HUES64 (cell line): ENCODE measurements around the gene TNFRSF8.

Experiments used
- H3K27ac ChIP-seq: 2 replicates; pipeline ENCODE4 v1.7.0; 2013; ENCODE audit warnings: low read depth, low read length, inconsistent platforms
- H3K27me3 ChIP-seq: 2 replicates; pipeline ENCODE4 v1.6.1; 2013; ENCODE audit warnings: mild to moderate bottlenecking, low read length; ENCODE audit not compliant: insufficient read depth
- H3K36me3 ChIP-seq: 2 replicates; pipeline ENCODE4 v1.6.1; 2013; ENCODE audit warnings: mild to moderate bottlenecking, low read length; ENCODE audit not compliant: insufficient read depth
- H3K4me1 ChIP-seq: 2 replicates; pipeline ENCODE4 v1.6.1; 2013; ENCODE audit warnings: mild to moderate bottlenecking, low read length, moderate library complexity; ENCODE audit not compliant: insufficient read depth
- H3K4me3 ChIP-seq: 2 replicates; pipeline ENCODE4 v1.5.1; 2013; ENCODE audit warnings: mild to moderate bottlenecking, low read length, moderate library complexity
- H3K9ac ChIP-seq: 2 replicates; pipeline ENCODE4 v1.6.1; 2013; ENCODE audit warnings: mild to moderate bottlenecking, low read depth, low read length
- H3K9me3 ChIP-seq: 2 replicates; pipeline ENCODE4 v1.6.1; 2013; ENCODE audit warnings: low read depth, low read length; ENCODE audit not compliant: insufficient read depth
- WGBS: fragments of 150-250, 120-280 bp; methylation state at CpG from one replicate; pipeline ENCODE4 v1.1.7; 2013; ENCODE audit warnings: missing lambda C conversion rate; 5-methylcytosine and 5-hydroxymethylcytosine counted together

Gene TNFRSF8

DNA sequence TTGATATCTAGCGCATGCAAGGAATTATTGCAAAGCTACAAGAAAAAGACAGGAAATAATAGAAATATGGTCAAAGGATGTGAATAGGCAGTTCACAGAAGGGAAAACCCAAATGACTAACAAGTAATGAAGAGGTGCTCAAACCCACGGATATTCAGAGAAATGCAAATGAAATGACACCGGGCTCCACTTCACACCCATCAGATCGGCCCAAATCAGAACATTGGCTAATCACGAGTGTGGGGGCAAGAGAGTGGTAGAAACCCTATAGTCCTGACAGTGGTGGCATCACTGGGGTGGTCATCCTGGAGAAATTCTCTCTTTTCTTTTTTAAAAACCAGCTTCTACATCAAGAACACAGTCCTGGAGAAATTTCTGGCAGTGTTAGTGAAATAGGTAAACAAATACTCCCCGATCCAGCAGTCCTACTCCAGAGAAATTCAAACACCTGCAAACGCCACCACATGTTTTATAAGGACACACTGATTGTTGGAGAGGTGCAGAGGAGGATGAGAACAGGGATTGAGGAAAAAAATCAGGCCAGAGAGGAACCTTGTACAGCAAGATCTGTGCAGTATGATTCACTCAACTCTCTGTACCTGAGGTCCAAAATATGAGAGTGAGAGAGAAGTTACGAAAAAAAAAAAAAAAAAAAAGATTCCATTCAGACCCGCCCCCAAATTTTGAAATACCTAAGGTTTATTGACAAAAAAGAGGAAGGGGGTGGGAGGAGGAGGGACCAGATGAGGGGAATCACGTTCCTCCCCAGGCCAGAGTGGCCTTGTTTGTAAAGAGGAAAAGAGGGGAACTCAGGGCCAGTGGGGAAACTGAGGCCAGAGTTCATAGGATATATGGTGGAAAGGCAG lies 94.5 kb downstream of the TNFRSF8 start:
- Histone ChIP-seq H3K4me1 (peaks cover 16% of the 10 kb centered on the region), H3K27ac (no peak overlapping the region), H3K27me3 (0 out of 2 replicates have a peak, but pooled peaks cover 3% of the 10 kb centered on the region), H3K36me3 (no peaks in the 10 kb centered on the region), H3K9ac (no peak overlapping the region), H3K4me3 (no peak overlapping the region), H3K9me3 (no peaks in the 10 kb centered on the region)
- 55% methylated on average over 6 of the region's 10 CpGs for WGBS

DNA sequence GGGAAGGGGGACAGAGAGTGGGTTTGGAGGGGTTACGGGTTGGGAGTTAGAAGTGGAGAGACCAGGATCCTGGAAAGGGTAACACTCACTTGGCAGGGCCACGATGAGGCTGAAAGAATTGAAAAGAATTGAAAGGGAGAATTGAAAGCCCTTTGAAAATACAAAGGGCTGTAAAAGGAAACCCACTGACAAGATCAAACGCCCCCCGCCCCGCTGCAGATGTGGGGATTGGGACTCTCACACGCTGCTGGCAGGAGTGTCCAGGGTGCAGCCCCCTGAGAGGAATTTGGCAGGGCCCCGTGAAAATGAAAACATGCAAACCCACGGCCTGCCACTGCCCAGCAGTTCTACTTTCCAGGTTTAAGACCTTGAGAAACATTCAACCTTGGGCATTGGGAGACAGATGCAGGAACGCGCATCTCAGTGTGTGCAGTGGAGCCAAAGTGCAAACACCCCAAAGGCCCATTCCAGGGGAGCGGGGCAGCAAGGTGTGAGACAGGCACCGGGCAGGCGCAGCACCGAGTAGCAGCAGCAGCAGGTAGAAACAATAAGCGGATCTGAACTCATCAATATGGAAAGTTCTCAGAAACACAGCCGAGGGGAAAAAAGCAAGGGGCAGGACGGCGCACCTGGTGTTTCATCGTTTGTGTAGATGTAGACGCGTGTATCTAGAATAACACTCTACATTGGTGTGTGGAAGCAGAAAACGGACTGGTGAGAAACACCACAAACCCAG lies 95.4 kb downstream of the TNFRSF8 start:
- Histone ChIP-seq H3K4me3 (no peak overlapping the region), H3K4me1 (peaks cover 16% of the 10 kb centered on the region), H3K27me3 (0 out of 2 replicates have a peak, but pooled peaks cover 3% of the 10 kb centered on the region), H3K27ac (no peak overlapping the region), H3K9ac (no peak overlapping the region), H3K9me3 (no peaks in the 10 kb centered on the region), H3K36me3 (no peaks in the 10 kb centered on the region)
- WGBS, result 35% methylated on average over 22 of the region's 22 CpGs

DNA sequence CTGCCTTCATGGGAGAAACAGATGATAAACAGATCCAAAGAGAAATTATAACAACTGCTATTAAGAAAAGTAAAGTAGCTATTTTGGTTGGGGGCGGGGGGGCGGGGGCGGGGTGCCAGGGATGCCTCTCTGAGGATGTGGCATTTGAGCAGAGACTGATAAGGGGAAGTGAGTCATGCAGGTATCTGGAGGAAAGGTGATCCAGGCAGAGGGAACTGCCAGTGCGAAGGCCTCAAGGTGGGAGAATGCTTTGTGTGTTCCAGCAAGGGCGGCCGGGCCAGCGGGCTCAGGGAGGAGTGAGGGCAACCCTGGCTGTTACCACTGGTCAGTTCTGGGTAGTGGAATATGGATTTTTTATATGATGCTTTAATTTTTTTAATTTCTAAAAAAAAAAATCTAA lies 96.7 kb downstream of the TNFRSF8 start:
- no peak overlapping the region for H3K4me3 ChIP-seq
- no peaks in the 10 kb centered on the region for H3K36me3 ChIP-seq
- H3K9ac ChIP-seq, result no peak overlapping the region
- H3K4me1 ChIP-seq, result peaks cover 16% of the 10 kb centered on the region
- 0 out of 2 replicates have a peak, but pooled peaks cover 3% of the 10 kb centered on the region for H3K27me3 ChIP-seq
- no peaks in the 10 kb centered on the region for H3K9me3 ChIP-seq
- WGBS, result 81% methylated on average over 7 of the region's 7 CpGs
- no peak overlapping the region for H3K27ac ChIP-seq

DNA sequence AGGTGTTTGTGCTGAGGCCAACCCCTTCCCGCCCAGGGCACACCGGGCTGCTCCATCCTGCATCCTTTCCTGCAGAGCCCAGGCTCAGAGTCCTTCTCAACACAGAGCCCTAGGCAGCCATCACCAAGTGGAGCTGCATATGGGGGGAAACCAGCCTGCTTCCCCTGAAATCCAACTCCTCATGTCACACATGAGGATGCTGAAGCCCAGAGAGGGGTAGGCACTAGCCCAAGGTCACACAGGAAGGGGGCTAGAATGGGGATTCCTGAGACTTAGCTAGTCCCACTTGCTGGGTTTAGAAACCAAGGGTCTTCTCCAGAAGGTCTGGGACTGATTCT lies 98.2 kb downstream of the TNFRSF8 start:
- peaks cover 16% of the 10 kb centered on the region for H3K4me1 ChIP-seq
- H3K9ac ChIP-seq, result no peak overlapping the region
- peaks cover 16% of the 10 kb centered on the region for H3K27me3 ChIP-seq
- no peaks in the 10 kb centered on the region for H3K36me3 ChIP-seq
- no peaks in the 10 kb centered on the region for H3K9me3 ChIP-seq
- no peak overlapping the region for H3K27ac ChIP-seq
- no peak overlapping the region for H3K4me3 ChIP-seq
- 95% methylated on average over 2 of the region's 2 CpGs for WGBS

DNA sequence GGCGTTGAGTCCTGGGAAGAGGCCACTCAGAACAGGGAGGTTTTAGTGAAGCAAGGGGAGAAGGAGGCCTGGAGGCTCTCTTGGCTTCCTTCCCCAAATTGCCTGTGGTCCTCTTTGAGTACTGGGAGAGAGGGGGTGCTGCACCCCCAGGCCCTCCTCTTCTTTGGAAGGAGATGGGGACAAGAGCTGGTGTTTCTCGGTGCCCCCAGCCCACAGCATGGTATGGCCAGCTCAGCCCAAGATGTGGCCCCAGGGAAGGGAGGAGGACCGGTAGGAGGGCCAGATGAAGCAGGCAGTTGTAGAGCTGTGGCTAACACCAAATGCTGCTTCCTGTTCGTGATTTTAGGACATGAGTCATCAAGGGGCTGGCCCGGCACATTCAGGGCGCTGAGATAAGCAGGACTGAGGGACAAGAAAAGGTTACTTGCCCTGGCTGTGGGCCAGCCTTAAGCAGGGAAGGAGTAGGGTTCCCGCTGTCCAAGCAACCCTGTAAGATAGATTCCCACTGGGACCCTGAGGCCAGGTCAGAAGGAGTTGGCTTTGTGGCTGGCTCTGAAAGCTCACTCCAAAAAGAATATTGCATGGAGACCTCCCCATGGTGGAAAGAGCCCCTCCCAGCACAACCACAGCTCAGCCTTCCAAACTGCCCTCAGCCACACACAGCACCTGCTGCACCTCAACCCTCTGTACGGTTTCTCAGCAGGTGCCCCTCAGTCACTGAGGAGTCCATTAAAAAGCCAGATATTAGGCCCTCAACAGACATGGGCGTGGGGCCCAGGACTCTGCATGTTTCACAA lies 98.8 kb downstream of the TNFRSF8 start:
- Histone ChIP-seq H3K27ac (no peak overlapping the region), H3K4me1 (peaks cover 16% of the 10 kb centered on the region), H3K9me3 (no peaks in the 10 kb centered on the region), H3K36me3 (no peaks in the 10 kb centered on the region), H3K4me3 (no peak overlapping the region), H3K9ac (no peak overlapping the region), H3K27me3 (peaks cover 22% of the 10 kb centered on the region)
- WGBS, result 58% methylated on average over 9 of the region's 9 CpGs

DNA sequence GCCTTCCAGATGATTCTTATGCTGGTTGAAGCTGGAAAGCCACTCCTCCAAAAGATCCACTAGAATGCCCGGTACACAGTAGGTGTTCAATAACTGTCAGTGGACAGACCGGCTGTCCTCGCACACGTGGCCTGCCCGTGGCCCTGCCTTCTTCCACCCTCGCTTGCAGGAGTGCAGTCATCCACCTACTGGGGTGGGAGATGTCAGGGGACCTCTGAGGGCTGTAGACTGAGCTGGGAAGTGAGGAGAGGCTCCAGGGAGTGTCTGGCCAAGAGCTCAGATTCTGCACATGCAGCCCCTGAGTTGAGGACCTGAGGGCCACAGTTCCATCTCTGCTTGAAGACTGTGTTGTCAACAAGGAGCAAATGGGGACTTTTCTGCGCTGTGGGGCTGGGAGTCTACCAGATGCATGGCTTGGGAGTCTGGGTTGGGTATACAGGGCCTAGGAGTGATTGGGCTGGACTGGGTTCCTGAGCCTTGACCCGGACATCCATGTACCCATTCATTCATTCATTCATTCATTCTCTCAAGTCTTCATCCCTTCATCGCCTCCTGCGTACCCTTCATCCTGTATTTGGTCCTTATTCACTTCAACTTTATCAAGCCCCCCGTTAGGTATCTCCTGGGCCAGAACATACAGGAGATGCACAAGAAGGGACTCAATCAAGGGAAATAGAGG lies 99.5 kb downstream of the TNFRSF8 start:
- 97% methylated on average over 11 of the region's 11 CpGs for WGBS
- Histone ChIP-seq H3K9ac (no peak overlapping the region), H3K9me3 (no peaks in the 10 kb centered on the region), H3K36me3 (no peaks in the 10 kb centered on the region), H3K27me3 (peaks cover 29% of the 10 kb centered on the region), H3K4me3 (no peak overlapping the region), H3K4me1 (peaks cover 12% of the 10 kb centered on the region), H3K27ac (no peak overlapping the region)

DNA sequence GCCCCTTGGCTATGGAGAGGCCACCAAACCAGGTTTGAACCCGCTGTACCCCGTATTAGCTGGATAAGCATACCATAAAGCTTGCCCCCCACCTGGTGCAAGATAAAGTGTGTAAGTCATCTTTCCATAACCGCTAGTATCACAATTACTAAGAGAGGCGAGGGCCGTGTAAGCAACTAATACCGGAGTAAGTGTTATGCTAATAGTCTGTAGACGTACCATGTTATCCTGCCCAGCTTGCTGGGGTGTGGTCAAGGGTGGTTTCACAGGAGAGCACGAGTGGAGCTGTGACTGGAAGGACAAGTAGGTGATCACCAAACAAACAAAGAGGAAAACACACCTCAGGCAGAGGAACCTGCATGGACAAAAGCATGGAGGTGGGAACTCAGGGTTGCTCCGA lies 100.1 kb downstream of the TNFRSF8 start:
- no peak overlapping the region for H3K9ac ChIP-seq
- H3K4me1 ChIP-seq, result peaks cover 7% of the 10 kb centered on the region
- 94% methylated on average over 9 of the region's 9 CpGs for WGBS

DNA sequence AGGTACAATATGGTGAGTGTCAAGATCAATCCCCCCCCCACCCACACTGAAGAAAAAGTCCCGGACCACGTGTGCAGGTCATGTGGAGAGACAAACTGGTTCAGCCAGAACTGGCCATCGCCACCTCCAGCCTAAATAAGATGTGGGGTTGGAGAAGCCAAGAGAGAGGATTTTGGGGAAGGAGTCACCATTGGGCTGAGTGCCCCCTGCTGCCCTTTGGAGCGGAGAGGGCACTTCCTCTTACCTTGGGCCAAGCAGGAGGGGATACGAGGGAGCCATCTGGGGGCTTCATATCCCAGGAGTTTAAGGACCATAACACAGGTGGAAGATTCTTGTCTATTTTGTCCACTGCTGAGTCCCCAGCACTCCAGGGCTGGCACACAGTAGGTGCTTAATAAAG lies 101.1 kb downstream of the TNFRSF8 start:
- Histone ChIP-seq H3K4me1 (no peaks in the 10 kb centered on the region), H3K9ac (no peak overlapping the region), H3K4me3 (no peak overlapping the region), H3K27ac (no peak overlapping the region), H3K9me3 (no peaks in the 10 kb centered on the region), H3K27me3 (peaks cover 40% of the 10 kb centered on the region), H3K36me3 (no peaks in the 10 kb centered on the region)
- 95% methylated on average over 5 of the region's 5 CpGs for WGBS

More for the DNA sequence above, 100.1 kb downstream of the TNFRSF8 start:
- H3K36me3 ChIP-seq, result no peaks in the 10 kb centered on the region
- no peak overlapping the region for H3K4me3 ChIP-seq
- H3K27me3 ChIP-seq, result peaks cover 36% of the 10 kb centered on the region
- no peak overlapping the region for H3K27ac ChIP-seq
- no peaks in the 10 kb centered on the region for H3K9me3 ChIP-seq

DNA sequence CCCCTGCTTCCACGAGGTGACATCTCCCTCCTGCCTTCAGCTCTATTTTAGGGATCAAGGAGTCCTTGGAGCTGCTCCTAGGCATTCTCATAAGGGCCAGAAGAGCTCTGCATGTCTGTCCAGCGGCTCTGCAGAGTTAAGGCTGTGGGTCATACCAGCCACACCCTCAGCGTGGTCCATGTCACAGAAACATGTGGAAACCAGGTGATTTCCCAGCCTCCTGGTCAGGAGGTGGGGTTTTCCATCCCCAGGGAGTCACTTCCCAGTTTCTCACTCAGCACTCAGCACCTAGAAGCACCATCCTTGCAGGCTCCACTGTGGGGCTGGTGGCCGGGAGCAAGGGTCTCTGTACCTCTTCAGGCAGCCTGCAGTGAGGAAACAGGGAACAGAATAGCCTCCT lies 102.2 kb downstream of the TNFRSF8 start:
- Histone ChIP-seq H3K27ac (no peak overlapping the region), H3K9ac (no peak overlapping the region)
- WGBS, result 88% methylated on average over 4 of the region's 4 CpGs

DNA sequence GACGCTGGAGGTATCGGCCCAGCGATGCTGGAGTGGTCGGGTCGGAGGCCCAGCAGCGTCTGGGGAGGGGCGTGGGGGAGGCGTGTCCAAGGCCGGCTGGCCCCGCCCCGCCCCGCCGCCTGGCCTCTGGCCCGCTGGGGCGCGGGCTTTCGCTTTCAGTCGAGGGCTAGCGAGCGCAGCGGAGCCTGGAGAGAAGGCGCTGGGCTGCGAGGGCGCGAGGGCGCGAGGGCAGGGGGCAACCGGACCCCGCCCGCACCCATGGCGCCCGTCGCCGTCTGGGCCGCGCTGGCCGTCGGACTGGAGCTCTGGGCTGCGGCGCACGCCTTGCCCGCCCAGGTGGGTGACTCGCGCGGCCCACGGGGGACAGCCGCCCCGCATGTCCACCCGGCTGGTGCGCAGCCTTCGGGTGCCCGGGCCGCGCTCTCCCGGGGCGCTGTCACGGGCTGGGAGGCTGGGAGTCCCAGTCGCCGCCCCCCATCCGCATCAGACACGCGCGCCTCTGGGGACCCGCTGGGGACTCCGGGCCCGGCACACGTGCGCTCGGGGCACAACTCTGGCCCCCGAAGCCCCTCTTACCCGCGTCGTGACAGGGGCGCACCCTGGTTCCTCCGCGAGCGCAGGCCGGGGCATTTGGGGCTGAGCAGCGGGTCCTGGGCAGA lies 103.9 kb downstream of the TNFRSF8 start, which contains the start of gene TNFRSF1B:
Gene TNFRSF1B (plus strand): TSS at position 158 of the 659 bp plus-strand sequence. CDS start 101 bp downstream, at position 259.
- Histone ChIP-seq H3K9me3 (no peaks in the 10 kb centered on the region), H3K4me3 (peak within 1 kb of the TSS; percentile 37), H3K4me1 (no peaks in the 10 kb centered on the region), H3K27me3 (peaks cover 44% of the 10 kb centered on the region), H3K9ac (no peak within 1 kb of the TSS), H3K36me3 (no peaks in the 10 kb centered on the region), H3K27ac (no peak within 1 kb of the TSS)
- WGBS, result 13% methylated on average over 79 of the region's 79 CpGs

More for the DNA sequence above, 102.2 kb downstream of the TNFRSF8 start:
- no peaks in the 10 kb centered on the region for H3K9me3 ChIP-seq
- H3K36me3 ChIP-seq, result no peaks in the 10 kb centered on the region
- peaks cover 44% of the 10 kb centered on the region for H3K27me3 ChIP-seq
- H3K4me3 ChIP-seq, result no peak overlapping the region
- no peaks in the 10 kb centered on the region for H3K4me1 ChIP-seq
